Renal pelvis (tissue), 4 donors: Measurements from ENCODE around the gene SIN3B. TPM values are rescaled to one million over a fixed set of nuclear protein-coding genes. Genes with fewer than 3 reads are reported as not detected.

Experiments
- DNase-seq: peaks from one replicate; pipeline ENCODE4 v3.0.0-alpha.2; 2013
- polyA plus RNA-seq, 3 donors: library from polyadenylated mRNA; unstranded; fragments of 120-200 nt; gene quantifications; one replicate each; pipeline ENCODE4 v1.2.1, GENCODE V29; 2013; ENCODE audit not compliant: insufficient read length in 3 of 3

The SIN3B gene
- polyA plus RNA-seq, 3 donors: 57.1 to 95.5 (median 92.6) TPM

- no peak for DNase-seq
Observed at GRCh38 chr19:16901491-16902175, 72.4 kb downstream of the SIN3B start.

- DNase-seq: no peak
Observed at GRCh38 chr19:16902545-16902944, 73.3 kb downstream of the SIN3B start.

- DNase-seq: no peak
Observed at GRCh38 chr19:16903347-16903746, 74.1 kb downstream of the SIN3B start.

- DNase-seq: no peak
Observed at GRCh38 chr19:16904599-16904998, 75.4 kb downstream of the SIN3B start.

GRCh38 chr19:16908759-16909158 is 79.6 kb downstream of the SIN3B start:
- no peak for DNase-seq

GRCh38 chr19:16911046-16911445 is 81.8 kb downstream of the SIN3B start:
- DNase-seq: no peak

- DNase-seq: no peak
Observed at GRCh38 chr19:16912780-16913179, 83.6 kb downstream of the SIN3B start.

- no peak for DNase-seq
Observed at GRCh38 chr19:16914421-16914820, 85.2 kb downstream of the SIN3B start.

- no peak for DNase-seq
Observed at GRCh38 chr19:16915135-16915534, 85.9 kb downstream of the SIN3B start.

GRCh38 chr19:16915734-16916133 is 86.5 kb downstream of the SIN3B start:
- no peak for DNase-seq

GRCh38 chr19:16917401-16917800 is 88.2 kb downstream of the SIN3B start:
- no peak for DNase-seq

- DNase-seq: no peak
Observed at GRCh38 chr19:16919496-16919895, 90.3 kb downstream of the SIN3B start.

GRCh38 chr19:16920816-16921529 is 91.8 kb downstream of the SIN3B start:
- DNase-seq: no peak

- no peak for DNase-seq
Observed at GRCh38 chr19:16921766-16922591, 92.8 kb downstream of the SIN3B start.

- no peak for DNase-seq
Observed at GRCh38 chr19:16922592-16922934, 93.4 kb downstream of the SIN3B start.

GRCh38 chr19:16922949-16923348 is 93.8 kb downstream of the SIN3B start:
- DNase-seq: no peak

GRCh38 chr19:16927883-16928282 is 98.7 kb downstream of the SIN3B start:
- DNase-seq: no peak

- no peak for DNase-seq
Observed at GRCh38 chr19:16928351-16928750, 99.2 kb downstream of the SIN3B start.

- DNase-seq: no peak
Observed at GRCh38 chr19:16928916-16929315, 99.7 kb downstream of the SIN3B start.
